Ishikawa (cell line): ENCODE data around the gene EIF6.

Source experiments
- CREB1 ChIP-seq: IDR thresholded peaks from 2 replicates; pipeline ENCODE4 v1.6.1; 2012; ENCODE audit warnings: low read depth
- EGR1 ChIP-seq: IDR thresholded peaks from 2 replicates; pipeline ENCODE4 v1.6.1; 2012
- EP300 ChIP-seq: IDR thresholded peaks from 2 replicates; pipeline ENCODE4 v1.6.1; 2012; ENCODE audit warnings: borderline replicate concordance
- MAX ChIP-seq: IDR thresholded peaks from 2 replicates; pipeline ENCODE4 v1.6.1; 2012
- REST ChIP-seq: IDR thresholded peaks from 2 replicates; pipeline ENCODE4 v1.6.1; 2012; ENCODE audit warnings: low read depth, mild to moderate bottlenecking
- TAF1 ChIP-seq: IDR thresholded peaks from 2 replicates; pipeline ENCODE4 v1.6.1; 2012; ENCODE audit warnings: low read depth, mild to moderate bottlenecking
- USF1 ChIP-seq: IDR thresholded peaks from 2 replicates; pipeline ENCODE4 v1.6.1; 2012
- YY1 ChIP-seq: IDR thresholded peaks from 2 replicates; pipeline ENCODE4 v1.6.1; 2012; ENCODE audit warnings: low read depth

- TF ChIP-seq REST: no peak
- no peak for TF ChIP-seq CREB1
- no peak for TF ChIP-seq EGR1
- no peak for TF ChIP-seq EP300
- no peak for TF ChIP-seq MAX
- no peak for TF ChIP-seq USF1
- no peak for TF ChIP-seq TAF1
- TF ChIP-seq YY1: no peak
Observed at GRCh38 chr20:35277127-35277526, 7.4 kb downstream of the EIF6 start.
